A172 (cell line): ENCODE data around the gene CHRNA3. TPM values are rescaled to one million over a fixed set of nuclear protein-coding genes. Genes with fewer than 3 reads are reported as not detected.

ENCODE experiments used
- DNase-seq: peaks from one replicate; pipeline ENCODE4 v3.0.0-alpha.2; 2015; ENCODE audit warnings: low spot score
- total RNA-seq: library from RNA; depleted of rRNA; stranded (reverse); fragments of >200 nt; shearing (Covaris generic); gene quantifications from 2 replicates; pipeline ENCODE4 v1.2.3, GENCODE V29; 2014

CHRNA3 gene
- total RNA-seq, 1 experiment from 2014 or later = 0.02 TPM

DNA sequence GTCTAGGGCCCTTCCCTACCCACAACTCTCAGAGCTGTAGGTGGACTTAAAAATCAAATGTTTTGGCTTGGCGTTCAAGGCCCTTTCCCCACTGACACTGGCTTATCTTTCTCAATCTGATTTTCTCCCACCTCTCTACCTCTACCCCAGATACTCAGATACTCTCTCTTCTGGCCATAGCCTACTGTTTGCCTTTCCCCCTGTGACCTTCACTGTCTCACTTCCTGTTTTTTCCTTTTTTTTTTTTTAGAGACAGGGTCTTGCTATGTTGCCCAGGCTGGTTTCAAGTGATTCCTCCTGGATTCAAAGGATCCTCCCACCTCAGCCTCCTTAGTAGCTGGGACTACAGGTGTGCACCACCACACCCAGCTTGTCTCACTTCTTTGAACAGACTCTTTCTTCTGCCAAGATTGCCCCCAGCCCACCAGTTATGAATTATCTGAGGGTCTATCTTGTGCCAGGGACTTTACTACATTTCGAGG, 15.6 kb upstream of the CHRNA3 start:
- no peak for DNase-seq

DNA sequence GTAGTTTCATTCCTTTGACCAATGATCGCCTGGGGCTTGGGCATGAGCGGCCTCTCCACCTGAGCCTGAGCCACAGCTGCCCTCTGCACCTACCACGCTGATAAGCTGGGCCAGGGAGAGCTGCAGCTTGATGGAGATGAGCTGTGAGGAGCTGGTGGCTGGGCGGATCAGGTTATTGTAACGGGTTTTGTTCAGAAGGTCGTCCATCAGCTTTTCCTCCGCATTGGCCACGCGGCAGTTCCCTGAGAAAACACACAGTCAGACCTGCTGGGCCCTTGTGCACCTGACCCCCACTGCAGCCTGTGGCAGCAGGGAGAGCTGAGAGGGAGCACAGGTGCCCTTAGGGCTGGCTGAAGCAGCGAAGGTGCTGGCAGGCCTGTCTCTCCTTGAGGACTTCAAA, 14.6 kb upstream of the CHRNA3 start:
- DNase-seq = no peak

DNA sequence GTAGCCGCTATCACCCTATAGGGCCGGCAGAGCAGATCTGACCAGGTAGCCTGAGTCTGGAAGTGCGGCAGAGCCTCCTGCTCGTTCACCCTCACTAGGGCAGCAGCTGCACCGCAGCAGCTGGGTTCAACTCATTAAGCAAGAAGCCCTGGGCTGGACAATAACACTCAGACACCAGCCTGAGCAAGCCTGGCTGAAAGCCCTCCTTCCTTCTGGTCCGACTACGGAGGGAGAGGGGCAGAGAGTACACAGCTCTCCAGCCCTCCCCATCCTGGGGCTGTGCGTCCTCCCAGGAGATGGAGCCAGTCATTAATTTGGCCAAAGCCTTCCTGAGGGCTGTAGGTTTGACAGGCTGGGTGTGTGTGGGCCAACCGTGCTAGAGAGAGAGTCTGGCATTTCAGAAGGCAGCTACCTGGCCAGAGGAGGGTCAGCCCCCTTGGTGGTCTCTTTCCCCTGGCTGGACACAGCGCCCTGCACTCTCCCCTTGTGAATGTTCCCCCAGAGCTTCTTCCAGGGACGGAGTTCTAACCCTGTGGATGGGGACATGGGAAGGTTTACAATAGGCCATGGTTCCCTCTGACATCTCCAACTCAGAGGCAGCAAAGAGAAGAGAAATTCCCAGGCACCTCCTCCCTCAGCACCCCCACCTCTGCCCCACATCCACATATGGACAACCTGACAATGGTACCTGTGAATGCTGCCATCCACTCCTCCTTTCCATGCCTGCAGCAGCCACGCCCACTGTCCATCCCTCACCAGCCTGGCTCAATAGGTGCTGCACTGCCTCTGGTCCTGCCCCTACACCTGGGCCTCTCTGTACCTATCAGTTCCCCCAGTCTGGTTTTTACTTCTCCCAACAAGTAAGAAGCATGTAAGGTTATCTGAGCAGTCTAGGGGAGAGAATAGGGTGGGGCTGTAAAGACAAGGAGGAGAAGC, 13.7 kb upstream of the CHRNA3 start:
- DNase-seq = no peak

- DNase-seq = no peak
These were observed 12.6 kb upstream of the CHRNA3 start for GRCh38 chr15:78633348-78633747.

- DNase-seq = no peak
These were observed 10.3 kb upstream of the CHRNA3 start for GRCh38 chr15:78630886-78631633.

DNA sequence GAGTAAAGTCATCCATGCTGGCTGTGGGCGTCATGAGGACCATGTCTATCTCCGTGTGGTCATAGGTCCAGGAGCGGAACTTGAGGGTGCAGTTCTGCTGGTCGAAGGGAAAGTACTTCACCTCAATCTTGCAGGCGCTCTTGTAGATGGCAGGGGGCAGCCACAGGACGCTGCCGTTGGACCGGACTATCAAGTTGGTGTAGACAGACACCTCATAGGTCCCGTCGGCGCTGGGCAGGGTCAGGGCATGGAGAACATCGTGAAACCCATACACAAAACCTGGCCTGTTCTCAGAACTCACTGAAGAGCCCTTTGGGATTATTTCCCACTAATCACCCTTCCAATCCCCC, 8.9 kb upstream of the CHRNA3 start:
- no peak for DNase-seq

- DNase-seq = no peak
These were observed 8.4 kb upstream of the CHRNA3 start for GRCh38 chr15:78629031-78629715.

DNA sequence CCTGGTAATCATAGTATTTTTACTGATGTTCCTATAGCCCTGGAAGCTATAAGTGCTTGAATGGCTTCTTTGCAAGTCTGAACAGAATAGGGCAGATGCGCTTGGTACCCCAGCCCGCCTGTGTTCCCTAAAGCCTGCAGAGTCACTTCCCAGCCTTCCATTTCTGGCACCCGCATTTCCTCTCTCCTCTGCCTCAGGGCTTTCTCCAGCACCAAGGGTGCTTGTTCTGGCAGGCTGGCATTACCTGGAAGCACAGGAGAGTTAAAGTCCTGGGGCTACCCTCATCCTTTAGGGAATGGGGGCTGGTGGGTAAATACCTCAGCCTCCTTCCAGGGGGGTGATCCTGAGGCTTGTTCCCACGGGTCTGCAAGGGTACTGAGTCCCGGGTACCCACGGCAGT, 7.4 kb upstream of the CHRNA3 start:
- DNase-seq = no peak

DNA sequence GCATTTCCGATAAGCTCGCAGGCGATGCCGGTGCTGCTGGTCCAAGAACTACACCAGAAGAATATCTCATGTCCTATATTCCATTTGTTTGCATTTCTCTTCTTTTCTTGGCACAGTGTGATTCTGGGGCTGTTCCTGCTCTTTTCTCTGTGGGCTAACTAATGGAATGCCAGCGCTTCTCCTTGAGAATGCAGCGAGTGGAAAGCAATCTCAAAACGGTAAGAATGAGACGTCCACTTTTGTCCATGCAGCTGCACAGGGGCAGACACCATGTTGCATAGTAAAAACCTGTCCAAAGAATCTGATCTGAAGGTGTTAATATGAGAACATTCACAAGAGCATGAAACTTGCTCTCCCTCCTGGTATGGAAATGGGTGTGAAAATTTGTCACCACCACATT, 6.6 kb upstream of the CHRNA3 start:
- DNase-seq = no peak

- no peak for DNase-seq
These were observed 5.7 kb upstream of the CHRNA3 start for GRCh38 chr15:78626381-78626995.

DNA sequence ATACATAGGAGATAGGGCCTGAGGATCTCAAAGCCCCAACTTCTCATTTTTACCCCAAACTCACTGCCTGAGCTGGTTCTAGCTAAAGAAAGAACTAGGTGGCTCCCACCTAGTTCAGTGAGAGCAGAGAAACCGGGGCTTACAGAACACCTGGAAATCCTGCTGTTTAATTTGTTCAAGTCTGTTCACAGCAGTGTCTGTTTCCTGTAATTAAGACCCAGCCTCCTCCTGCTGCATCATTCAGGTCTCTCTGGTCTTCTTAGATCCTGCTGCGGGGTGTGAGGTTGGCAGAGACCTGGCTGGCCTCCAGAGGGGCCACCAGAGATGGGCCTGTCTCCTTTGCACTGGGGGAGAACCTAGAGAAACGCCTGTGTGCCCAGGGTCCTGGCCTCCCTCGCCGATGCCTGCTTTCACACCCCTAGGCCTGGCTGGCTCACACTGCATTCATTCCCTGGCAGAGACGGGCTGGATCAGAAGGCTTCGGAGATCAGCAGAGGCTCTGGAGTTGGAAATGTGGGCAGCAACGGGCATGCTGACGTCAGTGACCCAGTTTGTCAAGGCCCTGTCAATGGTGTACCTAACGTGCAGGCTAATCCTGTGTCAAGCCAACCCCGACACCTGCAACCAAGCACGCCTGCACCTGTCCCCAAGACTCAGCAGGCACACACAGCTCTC, 4.9 kb upstream of the CHRNA3 start:
- DNase-seq = no peak

GRCh38 chr15:78624651-78625590, 4.1 kb upstream of the CHRNA3 start:
- no peak for DNase-seq

GRCh38 chr15:78623786-78624497, 3.1 kb upstream of the CHRNA3 start:
- DNase-seq = no peak

DNA sequence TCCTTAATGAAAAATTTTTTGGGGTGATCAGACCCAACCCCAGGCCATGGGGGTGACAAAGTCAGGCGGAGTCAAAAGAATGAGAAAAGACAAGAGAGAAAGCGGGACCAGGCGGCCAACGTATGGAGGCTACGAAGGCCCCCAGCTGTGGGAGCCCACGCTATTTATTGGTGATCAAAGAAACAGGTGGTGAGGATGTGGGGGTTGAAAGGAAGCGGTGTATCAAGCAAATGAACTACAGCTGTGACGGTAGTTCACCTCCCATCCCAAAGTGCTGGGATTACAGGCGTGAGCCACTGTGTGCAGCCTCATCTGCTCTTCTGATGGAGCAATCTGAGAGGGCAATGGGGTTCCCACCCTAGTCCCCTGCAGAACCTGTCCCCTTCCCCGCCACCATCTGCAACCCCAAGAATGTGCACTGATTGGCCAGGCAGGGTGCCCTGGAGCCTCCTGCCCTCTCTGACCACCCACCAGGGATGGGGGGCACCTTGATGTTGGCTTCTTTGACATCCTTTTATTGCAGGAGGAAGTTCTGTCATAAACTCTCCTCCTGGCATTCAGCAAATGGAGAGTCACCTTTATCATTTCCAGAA, 1.1 kb upstream of the CHRNA3 start:
- DNase-seq = no peak

GRCh38 chr15:78620021-78620526, 722 bp downstream of the CHRNA3 start:
- DNase-seq = no peak

- DNase-seq = no peak
These were observed 1.5 kb downstream of the CHRNA3 start for GRCh38 chr15:78619022-78619950.

GRCh38 chr15:78618490-78618934, 2.3 kb downstream of the CHRNA3 start:
- DNase-seq = peak; percentile 74

GRCh38 chr15:78618064-78618463, 2.7 kb downstream of the CHRNA3 start:
- no peak for DNase-seq
